Stimulated activated CD4-positive, alpha-beta T cell treated with anti-CD3 and anti-CD28 coated beads, Interleukin-15, amount 100 ng/mL, for 24 hours (primary cell): Measurements from ENCODE around the gene COASY.
"Not testable (repeated sequence)": the region's sequence is repeated elsewhere in the genome, so short reads cannot be mapped to it uniquely, and the experiment has no call there.

Experiments
- DNase-seq: peaks from one replicate; pipeline ENCODE4 v3.0.0-alpha.2; 2020

Gene COASY

GRCh38 chr17:42535155-42536047, 26.5 kb upstream of the COASY start:
- DNase-seq, result no peak

GRCh38 chr17:42536048-42536371, 25.9 kb upstream of the COASY start, which contains the start of gene NAGLU:
NAGLU (plus strand) TSS chr17:42536241; CDS start chr17:42536273, 32 bp downstream.
- DNase-seq, result peak; percentile 93

GRCh38 chr17:42536372-42537155, 25.4 kb upstream of the COASY start:
- DNase-seq, result peak; percentile 89

- no peak for DNase-seq
These were observed 24.7 kb upstream of the COASY start for GRCh38 chr17:42537156-42537805.

- DNase-seq, result no peak
These were observed 24.0 kb upstream of the COASY start for GRCh38 chr17:42537826-42538451.

GRCh38 chr17:42538482-42538881, 23.5 kb upstream of the COASY start:
- DNase-seq, result no peak

GRCh38 chr17:42540558-42540957, 21.4 kb upstream of the COASY start:
- not testable (repeated sequence) for DNase-seq

- DNase-seq, result no peak
These were observed 20.7 kb upstream of the COASY start for GRCh38 chr17:42541041-42541833.

- no peak for DNase-seq
These were observed 18.5 kb upstream of the COASY start for GRCh38 chr17:42543190-42544079.

GRCh38 chr17:42544874-42545283, 17.1 kb upstream of the COASY start:
- no peak for DNase-seq

GRCh38 chr17:42545755-42546505, 16.0 kb upstream of the COASY start:
- DNase-seq, result not testable (repeated sequence)

- no peak for DNase-seq
These were observed 14.9 kb upstream of the COASY start for GRCh38 chr17:42547001-42547461.

GRCh38 chr17:42547698-42548069, 14.3 kb upstream of the COASY start:
- DNase-seq, result no peak

- peak; percentile 90 for DNase-seq
These were observed 13.7 kb upstream of the COASY start for GRCh38 chr17:42548070-42548837.

- no peak for DNase-seq
These were observed 12.8 kb upstream of the COASY start for GRCh38 chr17:42548993-42549755.

GRCh38 chr17:42552736-42553135, 9.2 kb upstream of the COASY start, which contains the start of gene HSD17B1:
HSD17B1 (plus strand) TSS chr17:42552923; CDS start chr17:42552934, 11 bp downstream.
- not testable (repeated sequence) for DNase-seq

GRCh38 chr17:42553161-42553818, 8.7 kb upstream of the COASY start:
- no peak for DNase-seq

- DNase-seq, result peak; percentile 37
These were observed 8.1 kb upstream of the COASY start for GRCh38 chr17:42553866-42554249.
